ENCODE measurements around the gene TCHH.
"Not testable (repeated sequence)": the region's sequence is repeated elsewhere in the genome, so short reads cannot be mapped to it uniquely, and the experiment has no call there.

The TCHH gene

GRCh38 chr1:152115344-152115743 is at the start of gene TCHH:
TCHH (minus strand) TSS chr1:152115444; CDS start chr1:152114080, 1,364 bp downstream.
- no peak for DNase-seq (ENCODE audit: low read depth)

DNA sequence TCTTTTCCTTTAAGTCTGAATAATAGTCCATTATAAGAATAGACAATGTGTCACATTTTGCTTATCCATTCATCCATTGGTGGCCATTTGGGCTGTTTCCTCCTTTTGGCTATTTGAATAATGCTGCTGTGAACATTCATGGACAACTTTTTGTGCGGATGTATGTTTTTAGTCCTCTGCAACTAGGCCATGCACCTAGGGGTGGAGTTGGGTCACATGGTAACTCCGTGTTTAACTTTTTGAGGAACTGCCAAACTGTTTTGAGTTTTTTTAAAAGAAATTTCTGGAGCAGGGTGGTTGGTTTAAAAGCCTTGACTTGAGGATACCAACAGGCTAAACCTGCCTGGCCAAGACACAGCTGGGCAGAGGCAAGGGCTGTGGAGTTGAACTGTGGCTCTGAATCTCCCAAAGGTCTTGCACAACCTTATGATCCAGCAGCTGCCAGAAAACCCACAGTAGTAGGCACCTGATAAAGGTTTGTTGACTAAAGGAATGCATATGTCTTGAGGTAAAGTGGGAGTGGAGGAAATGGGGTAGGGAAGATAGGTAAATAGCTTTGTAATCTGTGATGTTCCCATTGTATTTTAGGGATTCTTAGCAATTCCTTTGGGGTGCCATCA is 49.4 kb upstream of the TCHH start:
- DNase-seq (ENCODE audit: low read depth) = no peak

- no peak for DNase-seq (ENCODE audit: low read depth)
Observed at GRCh38 chr1:152162792-152163463, 47.7 kb upstream of the TCHH start.

- no peak for DNase-seq (ENCODE audit: low read depth)
Observed at GRCh38 chr1:152160576-152160975, 45.3 kb upstream of the TCHH start.

GRCh38 chr1:152159144-152159543 is 43.9 kb upstream of the TCHH start, which contains the start of gene RPTN:
RPTN (minus strand) TSS chr1:152159228; CDS start chr1:152157889, 1,339 bp downstream.
- DNase-seq (ENCODE audit: low read depth) = no peak

DNA sequence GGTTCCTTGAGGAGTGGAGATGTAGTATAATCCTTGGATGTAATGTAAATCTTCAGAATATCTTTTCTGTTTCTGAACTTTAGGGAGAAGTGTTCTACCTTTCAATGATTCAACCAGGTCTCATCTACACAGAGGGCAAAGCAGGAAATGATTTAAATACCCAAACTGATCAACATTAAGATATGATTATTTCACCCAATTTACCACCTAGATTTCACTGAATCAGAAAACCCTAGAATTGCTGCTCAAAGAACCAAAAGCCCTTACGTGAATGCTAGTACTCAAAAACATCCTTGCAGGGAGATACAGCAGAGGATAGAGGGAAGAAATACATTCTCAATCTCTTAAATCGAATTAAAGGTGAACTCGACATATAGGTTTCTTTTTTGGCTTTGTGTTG is 38.8 kb upstream of the TCHH start:
- no peak for DNase-seq (ENCODE audit: low read depth)

- no peak for DNase-seq (ENCODE audit: low read depth)
Observed at GRCh38 chr1:152151646-152152045, 36.4 kb upstream of the TCHH start.

GRCh38 chr1:152148981-152149380 is 33.7 kb upstream of the TCHH start:
- no peak for DNase-seq (ENCODE audit: low read depth)

- no peak for DNase-seq (ENCODE audit: low read depth)
Observed at GRCh38 chr1:152148051-152148450, 32.8 kb upstream of the TCHH start.

DNA sequence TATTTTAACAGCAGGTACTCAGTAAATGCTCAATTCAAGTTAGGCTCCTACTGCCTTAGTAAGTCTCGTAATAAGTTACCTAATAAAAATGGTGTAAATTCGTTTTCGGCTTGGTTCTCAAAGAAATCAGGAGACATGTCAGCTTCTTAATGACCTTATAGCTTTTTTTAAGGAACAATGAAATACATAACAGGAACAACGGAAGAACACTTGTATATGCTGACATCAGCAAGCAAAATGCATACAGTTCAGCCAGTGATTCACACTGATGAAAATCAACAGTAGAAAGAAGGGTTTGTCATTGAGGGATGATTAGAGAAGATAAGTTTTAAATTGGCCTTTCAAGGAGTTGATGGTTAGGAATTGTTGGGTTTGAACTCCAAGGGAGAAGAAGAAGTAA is 30.5 kb upstream of the TCHH start:
- no peak for DNase-seq (ENCODE audit: low read depth)

DNA sequence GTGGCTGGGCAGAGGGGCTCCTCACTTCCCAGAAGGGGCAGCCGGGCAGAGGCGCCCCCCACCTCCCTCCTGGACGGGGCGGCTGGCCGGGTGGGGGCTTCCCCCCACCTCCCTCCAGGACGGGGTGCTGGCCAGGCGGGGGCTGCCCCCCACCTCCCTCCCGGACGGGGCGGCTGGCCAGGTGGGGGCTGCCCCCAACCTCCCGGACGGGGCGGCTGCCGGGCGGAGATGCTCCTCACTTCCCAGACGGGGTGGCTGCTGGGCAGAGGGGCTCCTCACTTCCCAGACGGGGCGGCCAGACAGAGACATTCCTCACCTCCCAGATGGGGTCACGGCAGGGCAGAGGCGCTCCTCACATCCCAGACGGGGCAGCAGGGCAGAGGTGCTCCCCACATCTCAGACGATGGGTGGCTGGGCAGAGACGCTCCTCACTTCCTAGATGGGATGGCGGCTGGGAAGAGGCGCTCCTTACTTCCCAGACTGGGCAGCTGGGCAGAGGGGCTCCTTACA is 29.5 kb upstream of the TCHH start:
- not testable (repeated sequence) for DNase-seq (ENCODE audit: low read depth)

GRCh38 chr1:152143150-152143887 is 28.1 kb upstream of the TCHH start:
- no peak for DNase-seq (ENCODE audit: low read depth)

DNA sequence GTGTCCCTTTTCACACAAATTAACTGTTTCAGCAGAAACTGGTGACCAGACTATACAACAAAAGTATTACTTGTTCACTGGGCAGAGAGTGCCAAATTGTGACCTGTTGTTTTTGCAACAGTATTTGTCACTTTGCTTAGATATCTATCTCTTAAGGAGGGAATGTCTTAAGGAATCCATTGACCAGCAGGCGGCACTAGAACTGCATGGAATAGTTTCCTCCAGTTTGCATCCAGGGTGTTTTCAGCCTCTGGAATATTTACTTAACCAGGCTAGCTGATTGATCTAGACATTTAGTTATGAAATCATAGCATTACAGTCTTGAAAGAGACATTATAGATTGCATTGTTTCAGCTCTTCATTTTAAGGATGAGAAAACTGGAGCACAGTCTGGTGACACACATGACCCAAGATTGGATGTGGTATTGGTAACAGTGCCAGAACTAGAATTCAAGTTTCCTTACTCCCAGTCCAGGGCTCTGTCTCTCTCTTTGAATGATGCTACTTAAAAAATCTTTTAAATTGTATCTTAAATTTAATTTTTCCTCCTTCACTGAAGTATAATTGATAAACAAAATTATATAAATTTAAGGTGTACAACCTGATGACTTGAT is 26.8 kb upstream of the TCHH start:
- no peak for DNase-seq (ENCODE audit: low read depth)

DNA sequence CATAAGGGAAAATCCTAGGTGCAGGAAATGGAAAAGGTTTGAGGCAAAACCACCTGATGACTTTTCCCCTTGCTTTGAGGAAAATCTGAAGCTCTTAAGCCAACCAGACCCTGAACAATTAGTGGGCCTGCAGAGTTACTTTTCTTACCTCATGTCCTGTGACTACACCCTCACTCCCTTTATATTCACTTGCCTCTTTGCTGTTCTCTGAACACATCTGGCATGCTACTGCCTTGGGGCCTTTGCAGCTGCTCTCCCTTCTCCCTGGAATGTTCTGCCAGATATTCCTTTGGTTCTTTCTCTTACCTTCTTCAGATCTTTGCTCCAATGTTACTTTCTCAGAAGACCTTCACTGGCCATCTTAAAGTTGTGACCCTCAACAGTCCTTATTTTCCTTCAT is 22.0 kb upstream of the TCHH start:
- no peak for DNase-seq (ENCODE audit: low read depth)

GRCh38 chr1:152130186-152130585 is 14.9 kb upstream of the TCHH start:
- no peak for DNase-seq (ENCODE audit: low read depth)

DNA sequence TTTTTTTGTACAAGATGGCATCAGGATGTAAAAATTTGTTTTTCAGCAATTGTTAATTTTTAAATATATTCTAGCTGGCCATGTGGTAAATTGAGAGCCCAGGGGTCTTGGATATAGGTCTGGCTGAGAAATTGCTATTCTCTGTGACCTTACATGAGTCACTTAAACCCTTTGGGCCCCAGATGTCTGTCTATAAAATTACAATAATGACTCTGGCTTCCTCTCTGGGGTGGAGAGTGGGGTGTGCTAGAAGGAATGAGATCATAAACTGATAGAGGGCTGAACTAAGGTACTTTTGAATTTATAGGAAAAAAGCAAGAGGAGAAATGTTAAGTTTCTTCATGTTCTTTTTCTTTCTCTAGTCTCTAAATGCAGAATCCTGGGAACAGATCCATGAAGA is 12.4 kb upstream of the TCHH start:
- DNase-seq (ENCODE audit: low read depth) = no peak

GRCh38 chr1:152125834-152126443 is 10.7 kb upstream of the TCHH start:
- no peak for DNase-seq (ENCODE audit: low read depth)

GRCh38 chr1:152118915-152119314 is 3.7 kb upstream of the TCHH start:
- no peak for DNase-seq (ENCODE audit: low read depth)

DNA sequence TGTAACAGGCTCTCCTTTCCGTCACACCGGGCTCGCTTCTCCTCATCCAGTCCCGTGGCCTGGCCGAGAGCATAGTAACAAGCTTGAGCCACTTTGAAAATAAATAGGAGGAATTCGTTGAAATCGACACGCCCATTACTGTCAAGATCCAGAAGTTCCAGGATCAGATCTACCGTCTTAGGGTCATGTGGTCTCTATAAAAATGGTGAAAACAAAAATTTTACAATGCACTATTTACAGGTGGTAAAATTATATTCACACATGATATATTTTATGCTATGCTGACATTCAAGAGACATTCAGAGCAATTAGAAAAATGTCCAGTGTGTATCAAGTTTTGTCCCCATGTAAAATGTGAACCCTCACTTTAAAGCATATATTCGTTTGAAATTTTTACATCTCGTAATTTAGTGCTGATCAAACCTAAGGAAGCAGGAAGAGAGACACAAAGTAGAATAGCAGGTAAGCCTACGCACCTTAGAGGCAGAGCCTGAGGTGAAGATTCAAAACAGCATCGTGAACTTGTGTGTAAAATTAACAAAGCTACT is 2.3 kb downstream of the TCHH start:
- no peak for DNase-seq (ENCODE audit: low read depth)

DNA sequence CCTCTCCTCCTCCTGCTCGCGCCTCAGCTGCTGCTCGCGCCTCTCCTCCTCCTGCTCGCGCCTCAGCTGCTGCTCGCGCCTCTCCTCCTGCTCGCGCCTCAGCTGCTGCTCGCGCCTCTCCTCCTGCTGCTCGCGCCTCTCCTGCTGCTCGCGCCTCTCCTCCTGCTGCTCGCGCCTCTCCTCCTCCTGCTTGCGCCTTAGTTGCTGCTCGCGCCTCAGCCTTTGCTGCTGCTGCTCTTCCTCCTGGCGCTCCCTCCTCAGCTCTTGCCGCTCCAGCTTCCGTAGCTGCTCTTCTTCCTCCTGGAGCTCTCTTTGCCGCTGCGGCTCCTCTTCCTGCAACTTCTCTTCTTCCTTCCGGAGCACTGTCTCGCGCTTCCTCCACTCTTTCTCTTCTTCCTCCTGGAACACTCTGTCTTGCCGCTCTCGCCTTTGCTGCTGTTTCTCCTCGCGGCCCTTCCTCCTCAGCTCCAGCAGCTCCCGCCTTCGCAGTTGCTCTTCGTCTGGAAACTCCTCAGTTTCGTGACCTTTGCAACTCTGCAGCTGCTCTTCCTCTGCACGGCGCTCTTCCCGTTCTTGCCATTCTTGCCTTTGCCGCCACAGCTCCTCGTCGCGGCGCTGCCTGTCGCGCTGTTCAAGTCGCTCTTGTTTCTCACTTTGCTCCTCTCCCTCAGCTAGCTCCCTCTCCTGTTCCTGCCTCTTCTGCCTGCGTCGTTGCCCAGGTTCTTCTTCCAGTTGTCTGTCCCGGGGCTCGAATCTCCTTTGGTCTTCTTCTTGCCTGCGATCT is 3.0 kb downstream of the TCHH start:
- DNase-seq (ENCODE audit: low read depth) = no peak

DNA sequence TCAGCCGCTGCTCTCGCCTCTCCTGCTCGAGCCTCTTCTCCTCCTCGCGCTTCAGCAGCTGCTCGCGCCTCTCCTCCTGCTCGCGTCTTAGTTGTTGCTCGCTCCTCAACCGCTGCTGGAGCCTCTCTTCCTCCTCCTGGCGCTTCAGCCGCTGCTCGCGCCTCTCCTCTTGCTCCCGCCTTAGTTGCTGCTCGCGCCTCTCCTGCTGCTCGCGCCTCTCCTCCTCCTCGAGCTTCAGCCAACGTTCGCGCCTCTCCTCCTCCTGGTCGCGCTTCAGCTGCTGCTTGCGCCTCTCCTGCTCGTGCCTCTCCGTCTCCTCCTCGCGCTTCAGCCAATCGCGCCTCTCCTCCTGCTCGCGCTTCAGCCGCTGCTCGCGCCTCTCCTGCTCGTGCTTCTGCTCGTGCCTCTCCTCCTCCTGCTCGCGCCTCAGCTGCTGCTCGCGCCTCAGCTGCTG is 3.7 kb downstream of the TCHH start:
- DNase-seq (ENCODE audit: low read depth) = no peak
